SK-MEL-5 (cell line): ENCODE measurements around the gene ZNF587. TPM values are rescaled to one million over a fixed set of nuclear protein-coding genes. Genes with fewer than 3 reads are reported as not detected.

Experiments used
- total RNA-seq: library from RNA; depleted of rRNA; stranded (reverse); fragments of >200 nt; shearing (Covaris generic); gene quantifications from 2 replicates; pipeline ENCODE4 v1.2.3, GENCODE V29; 2014; rRNA removed

Gene ZNF587
- total RNA-seq, 1 experiment from 2014 or later, result 10.2 TPM

Other genes with a start within 250 kb of the ZNF587 start
- 3.8 and 6.5 TPM in 2 replicates for gene ZNF530, start 250.0 kb upstream of the ZNF587 start, total RNA-seq
- gene ZNF134, start 235.6 kb upstream of the ZNF587 start, total RNA-seq, result 15.4 and 16.3 TPM in 2 replicates
- 10.4 TPM in 2 replicates for gene ZNF211, start 216.7 kb upstream of the ZNF587 start, total RNA-seq
- gene ZSCAN4, start 180.9 kb upstream of the ZNF587 start, total RNA-seq, result not detected in 2 replicates
- 10.0 and 15.2 TPM in 2 replicates for gene ZNF551, start 167.9 kb upstream of the ZNF587 start, total RNA-seq
- 0.03 TPM in 1 of 2 replicates, not detected in the other for gene ZNF154, start 140.7 kb upstream of the ZNF587 start, total RNA-seq
- gene ZNF671, start 122.2 kb upstream of the ZNF587 start, total RNA-seq, result 5.0 and 5.5 TPM in 2 replicates
- gene ZNF776, start 103.0 kb upstream of the ZNF587 start, total RNA-seq, result 5.5 and 6.6 TPM in 2 replicates
- 9.4 and 10.0 TPM in 2 replicates for gene ZNF586, start 80.2 kb upstream of the ZNF587 start, total RNA-seq
- gene ZNF552, start 34.9 kb upstream of the ZNF587 start, total RNA-seq, result 4.5 and 4.9 TPM in 2 replicates
- gene ZNF587B, start 19.6 kb upstream of the ZNF587 start, total RNA-seq, result 19.0 and 21.2 TPM in 2 replicates
- 0.48 and 1.6 TPM in 2 replicates for gene ZNF814, start 39.2 kb downstream of the ZNF587 start, total RNA-seq
- 7.7 and 8.1 TPM in 2 replicates for gene ZNF417, start 66.7 kb downstream of the ZNF587 start, total RNA-seq
- 0.45 and 3.5 TPM in 2 replicates for gene ZNF418, start 85.5 kb downstream of the ZNF587 start, total RNA-seq
- gene ZNF256, start 97.8 kb downstream of the ZNF587 start, total RNA-seq, result 3.6 and 4.2 TPM in 2 replicates
- gene C19orf18, start 124.7 kb downstream of the ZNF587 start, total RNA-seq, result not detected in 2 replicates
- gene ZNF606, start 153.0 kb downstream of the ZNF587 start, total RNA-seq, result 3.7 and 5.5 TPM in 2 replicates
- gene ZSCAN1, start 184.2 kb downstream of the ZNF587 start, total RNA-seq, result not detected in 2 replicates
- gene ZNF135, start 209.4 kb downstream of the ZNF587 start, total RNA-seq, result 0.21 and 0.42 TPM in 2 replicates
- 2.8 and 3.6 TPM in 2 replicates for gene ZSCAN18, start 248.4 kb downstream of the ZNF587 start, total RNA-seq